Erythroblast (primary cell): ENCODE data around the gene AKAP13.

Experiments
- DNase-seq, 2 experiments: peaks; one replicate each; lab custom pipeline; 2025; lab: John Stamatoyannopoulos, UW
- GATA1 ChIP-seq: IDR thresholded peaks from 2 replicates; pipeline ENCODE4 v1.6.1; 2011; ENCODE audit warnings: low read depth, mild to moderate bottlenecking, control low read depth, low read length, moderate library complexity
- POLR2A ChIP-seq: IDR thresholded peaks from 2 replicates; pipeline ENCODE4 v1.6.1; 2011; ENCODE audit warnings: mild to moderate bottlenecking, low read length

The AKAP13 gene

GRCh38 chr15:85554852-85555521, 174.6 kb downstream of the AKAP13 start:
- no peak for DNase-seq
- no peak for TF ChIP-seq POLR2A
- TF ChIP-seq GATA1, result no peak

- no peak for DNase-seq
- no peak for TF ChIP-seq POLR2A
- no peak for TF ChIP-seq GATA1
Measured at GRCh38 chr15:85555875-85556617, 175.6 kb downstream of the AKAP13 start.

GRCh38 chr15:85556618-85556895, 176.2 kb downstream of the AKAP13 start:
- no peak for DNase-seq

GRCh38 chr15:85557385-85557784, 177.0 kb downstream of the AKAP13 start:
- no peak for TF ChIP-seq GATA1
- TF ChIP-seq POLR2A, result no peak
- DNase-seq, result no peak

More at GRCh38 chr15:85556618-85556895, 176.2 kb downstream of the AKAP13 start:
- TF ChIP-seq GATA1, result no peak
- no peak for TF ChIP-seq POLR2A

GRCh38 chr15:85558848-85559247, 178.4 kb downstream of the AKAP13 start:
- TF ChIP-seq POLR2A (no peak), GATA1 (no peak)
- DNase-seq, result no peak

GRCh38 chr15:85559530-85559929, 179.1 kb downstream of the AKAP13 start:
- TF ChIP-seq GATA1 (no peak), POLR2A (no peak)

GRCh38 chr15:85562824-85563223, 182.4 kb downstream of the AKAP13 start:
- no peak for TF ChIP-seq GATA1
- TF ChIP-seq POLR2A, result no peak

More at GRCh38 chr15:85559530-85559929, 179.1 kb downstream of the AKAP13 start:
- no peak for DNase-seq

GRCh38 chr15:85563328-85563727, 182.9 kb downstream of the AKAP13 start:
- DNase-seq, result no peak
- no peak for TF ChIP-seq POLR2A
- TF ChIP-seq GATA1, result no peak

More at GRCh38 chr15:85562824-85563223, 182.4 kb downstream of the AKAP13 start:
- no peak for DNase-seq

GRCh38 chr15:85563731-85564130, 183.3 kb downstream of the AKAP13 start:
- TF ChIP-seq POLR2A, result no peak
- TF ChIP-seq GATA1, result no peak
- DNase-seq, result no peak

- no peak for DNase-seq
- no peak for TF ChIP-seq POLR2A
- no peak for TF ChIP-seq GATA1
Measured at GRCh38 chr15:85564686-85565085, 184.3 kb downstream of the AKAP13 start.

- DNase-seq, result no peak
- no peak for TF ChIP-seq GATA1
- no peak for TF ChIP-seq POLR2A
Measured at GRCh38 chr15:85568261-85568808, 187.9 kb downstream of the AKAP13 start.

- no peak for DNase-seq
- TF ChIP-seq GATA1 (no peak), POLR2A (no peak)
Measured at GRCh38 chr15:85570336-85570735, 189.9 kb downstream of the AKAP13 start.

- no peak for DNase-seq
Measured at GRCh38 chr15:85571780-85572179, 191.4 kb downstream of the AKAP13 start.

GRCh38 chr15:85576392-85576791, 196.0 kb downstream of the AKAP13 start:
- TF ChIP-seq POLR2A, result no peak
- no peak for TF ChIP-seq GATA1
- no peak for DNase-seq

More at GRCh38 chr15:85571780-85572179, 191.4 kb downstream of the AKAP13 start:
- TF ChIP-seq POLR2A (no peak), GATA1 (no peak)
